ENCODE measurements around the gene ZNF37A. TPM values are rescaled to one million over a fixed set of nuclear protein-coding genes. Genes with fewer than 3 reads are reported as not detected.
"Not testable (repeated sequence)": the region's sequence is repeated elsewhere in the genome, so short reads cannot be mapped to it uniquely, and the experiment has no call there.

ZNF37A gene
- total RNA-seq, 1 donor from 2014 or later: 17.0 TPM

- DNase-seq: not testable (repeated sequence)
These were observed 56.8 kb downstream of the ZNF37A start for GRCh38 chr10:38150891-38151463.

- DNase-seq: no peak
These were observed 62.5 kb downstream of the ZNF37A start for GRCh38 chr10:38156416-38157269.

GRCh38 chr10:38157270-38157685, 63.1 kb downstream of the ZNF37A start:
- no peak for DNase-seq

- DNase-seq: no peak
These were observed 64.9 kb downstream of the ZNF37A start for GRCh38 chr10:38159004-38159403.

- no peak for DNase-seq
These were observed 69.5 kb downstream of the ZNF37A start for GRCh38 chr10:38163617-38164016.

- no peak for DNase-seq
These were observed 80.2 kb downstream of the ZNF37A start for GRCh38 chr10:38174336-38174735.

GRCh38 chr10:38184477-38184876, 90.3 kb downstream of the ZNF37A start:
- DNase-seq: no peak

Small RNA genes lying within 50 kb of the gene (small RNA-seq; reads per million reads assigned to genes)
- gene AL117339.2 (ENCODE audit: low replicate concordance): not detected
- gene AL161931.1 (ENCODE audit: low replicate concordance): not detected
- gene FXYD6P2 (ENCODE audit: low replicate concordance): not detected

Other genes with a start within 250 kb of the ZNF37A start
- 17.9 TPM for gene ZNF248, start 236.7 kb upstream of the ZNF37A start, total RNA-seq
- gene ZNF25, start 117.7 kb upstream of the ZNF37A start, total RNA-seq: 17.7 TPM
- 26.4 TPM for gene ZNF33A, start 83.7 kb upstream of the ZNF37A start, total RNA-seq

Measured in skin of body (tissue), 3 donors.